Neural cell (in vitro differentiated cells): ENCODE measurements around the gene SDCCAG8. TPM values are rescaled to one million over a fixed set of nuclear protein-coding genes. Genes with fewer than 3 reads are reported as not detected.
A peak's percentile ranks its signal among the peaks of the same experiment; 100 is the strongest.

ENCODE experiments used
- H2AFZ ChIP-seq: fragments of 200-600, 300-800 bp; sonication (generic), shearing (Covaris generic); 2 replicates; pipeline ENCODE4 v1.6.0; 2014; ENCODE audit warnings: low read depth, mild to moderate bottlenecking, antibody characterized with exemption, low read length, moderate library complexity
- H3F3A ChIP-seq: fragments of 200-600 bp; shearing (Covaris generic); 2 replicates; pipeline ENCODE4 v1.6.1; 2016; ENCODE audit warnings: mild to moderate bottlenecking, moderate library complexity, mixed read lengths, antibody characterized with exemption, low read length; ENCODE audit not compliant: insufficient read depth, poor library complexity, severe bottlenecking
- H3K27ac ChIP-seq: fragments of 200-600, 300-800 bp; sonication (generic), shearing (Covaris generic); 2 replicates; pipeline ENCODE4 v1.5.1; 2014; ENCODE audit warnings: mild to moderate bottlenecking, low read length, moderate library complexity
- H3K27me3 ChIP-seq: fragments of 300-800, 200-600 bp; sonication (generic), shearing (Covaris generic); 2 replicates; pipeline ENCODE4 v1.6.0; 2014; ENCODE audit warnings: mild to moderate bottlenecking, low read depth, low read length, moderate library complexity; ENCODE audit not compliant: insufficient read depth
- H3K36me3 ChIP-seq: fragments of 300-800, 200-600 bp; sonication (generic), shearing (Covaris generic); 2 replicates; pipeline ENCODE4 v1.5.1; 2014; ENCODE audit warnings: mild to moderate bottlenecking, antibody characterized with exemption, low read length, moderate library complexity; ENCODE audit not compliant: insufficient read depth
- H3K4me2 ChIP-seq: fragments of 300-800, 200-600 bp; sonication (generic), shearing (Covaris generic); 2 replicates; pipeline ENCODE4 v1.6.0; 2014; ENCODE audit warnings: mild to moderate bottlenecking, low read length
- H3K4me3 ChIP-seq: fragments of 300-800, 200-600 bp; sonication (generic), shearing (Covaris generic); 2 replicates; pipeline ENCODE4 v1.5.1; 2014; ENCODE audit warnings: mild to moderate bottlenecking, low read length, moderate library complexity
- H3K79me2 ChIP-seq: fragments of 200-600 bp; shearing (Covaris generic); replicated peaks from 2 replicates; pipeline ENCODE4 v1.6.0; 2014; ENCODE audit warnings: mild to moderate bottlenecking, low read length, moderate library complexity; ENCODE audit not compliant: insufficient read depth
- H3K9ac ChIP-seq: fragments of 300-800, 200-600 bp; sonication (generic), shearing (Covaris generic); 2 replicates; pipeline ENCODE4 v1.6.1; 2016; ENCODE audit warnings: mild to moderate bottlenecking, low read length, mixed read lengths
- H3K9me2 ChIP-seq: fragments of 200-600 bp; shearing (Covaris generic); 2 replicates; pipeline ENCODE4 v1.6.1; 2016; ENCODE audit warnings: mild to moderate bottlenecking, low read length, mixed read lengths; ENCODE audit not compliant: insufficient read depth
- H3K9me3 ChIP-seq: fragments of 200-600, 300-800 bp; sonication (generic), shearing (Covaris generic); 2 replicates; pipeline ENCODE4 v1.6.1; 2016; ENCODE audit warnings: mild to moderate bottlenecking, mixed run types, low read length, moderate library complexity, mixed read lengths
- H4K20me1 ChIP-seq: fragments of 200-600 bp; shearing (Covaris generic); 2 replicates; pipeline ENCODE4 v1.6.1; 2016; ENCODE audit warnings: mild to moderate bottlenecking, mixed run types; ENCODE audit not compliant: insufficient read depth
- CTCF ChIP-seq: fragments of 450-650 bp; IDR thresholded peaks from 2 replicates; pipeline ENCODE4 v1.5.1; 2014; ENCODE audit warnings: antibody characterized with exemption, mild to moderate bottlenecking, moderate library complexity; ENCODE audit not compliant: poor library complexity, severe bottlenecking
- EP300 ChIP-seq: fragments of 450-650 bp; conservative IDR thresholded peaks from 2 replicates; pipeline ENCODE4 v1.6.1; 2014; ENCODE audit warnings: antibody characterized with exemption, mild to moderate bottlenecking, moderate library complexity; ENCODE audit not compliant: poor library complexity, severe bottlenecking
- EZH2 ChIP-seq: fragments of 200-600, 300-800 bp; shearing (Covaris generic), sonication (generic); IDR thresholded peaks from 2 replicates; pipeline ENCODE4 v1.6.1; 2014; ENCODE audit warnings: antibody characterized with exemption, low read length, borderline replicate concordance, mild to moderate bottlenecking; ENCODE audit not compliant: insufficient read depth, poor library complexity, severe bottlenecking
- MXI1 ChIP-seq: fragments of 450-650 bp; conservative IDR thresholded peaks from 2 replicates; pipeline ENCODE4 v1.6.1; 2014; ENCODE audit warnings: antibody characterized with exemption, mild to moderate bottlenecking; ENCODE audit not compliant: poor library complexity, severe bottlenecking
- POLR2AphosphoS5 ChIP-seq: IDR thresholded peaks from 2 replicates; pipeline ENCODE4 v1.6.1; 2012
- RAD21 ChIP-seq: fragments of 450-650 bp; conservative IDR thresholded peaks from 2 replicates; pipeline ENCODE4 v1.6.1; 2014; ENCODE audit warnings: antibody characterized with exemption, mild to moderate bottlenecking, moderate library complexity
- REST ChIP-seq: IDR thresholded peaks from 2 replicates; pipeline ENCODE4 v1.6.1; 2012; ENCODE audit warnings: borderline replicate concordance
- SMC3 ChIP-seq: fragments of 450-650 bp; conservative IDR thresholded peaks from 2 replicates; pipeline ENCODE4 v1.6.1; 2014; ENCODE audit warnings: antibody characterized with exemption, mild to moderate bottlenecking, moderate library complexity; ENCODE audit not compliant: poor library complexity
- TAF1 ChIP-seq: IDR thresholded peaks from 2 replicates; pipeline ENCODE4 v1.6.1; 2012; ENCODE audit warnings: low read depth
- polyA plus RNA-seq: library from polyadenylated mRNA; depleted of rRNA; stranded (reverse); fragments of >200 nt; gene quantifications from 2 replicates; pipeline ENCODE4 v1.2.3, GENCODE V29; 2014

Gene SDCCAG8
- polyA plus RNA-seq, 1 donor from 2014 or later, result 32.2 TPM

- H3K9me2 ChIP-seq, result no peaks in the 10 kb centered on the region
- H3K79me2 ChIP-seq, result no peaks in the 10 kb centered on the region
- TF ChIP-seq SMC3, result no peak
- TF ChIP-seq TAF1, result no peak
- TF ChIP-seq CTCF, result no peak
- no peak for TF ChIP-seq RAD21
- no peak for TF ChIP-seq POLR2AphosphoS5
- no peak for TF ChIP-seq EP300
- no peak for TF ChIP-seq MXI1
- TF ChIP-seq REST, result no peak
- no peak for TF ChIP-seq EZH2
- H3K36me3 ChIP-seq, result peaks cover 12% of the 10 kb centered on the region
- H3K4me3 ChIP-seq, result no peak overlapping the region
- H3K9ac ChIP-seq, result no peak overlapping the region
- H3K27me3 ChIP-seq, result no peaks in the 10 kb centered on the region
- H2AFZ ChIP-seq, result no peak overlapping the region
- H3F3A ChIP-seq, result no peaks in the 10 kb centered on the region
- no peak overlapping the region for H3K27ac ChIP-seq
- no peaks in the 10 kb centered on the region for H4K20me1 ChIP-seq
- no peaks in the 10 kb centered on the region for H3K9me3 ChIP-seq
- no peak overlapping the region for H3K4me2 ChIP-seq
Measured at GRCh38 chr1:243315893-243316292, 60.1 kb downstream of the SDCCAG8 start.

GRCh38 chr1:243316366-243316989, 60.6 kb downstream of the SDCCAG8 start:
- no peaks in the 10 kb centered on the region for H3K27me3 ChIP-seq
- peak overlapping the region; percentile 45 for H3K4me3 ChIP-seq
- H3K9me3 ChIP-seq, result no peaks in the 10 kb centered on the region
- no peaks in the 10 kb centered on the region for H3K9me2 ChIP-seq
- H3K36me3 ChIP-seq, result peaks cover 12% of the 10 kb centered on the region
- no peaks in the 10 kb centered on the region for H3K79me2 ChIP-seq
- H3K4me2 ChIP-seq, result no peak overlapping the region
- no peak overlapping the region for H3K9ac ChIP-seq
- no peaks in the 10 kb centered on the region for H4K20me1 ChIP-seq
- TF ChIP-seq MXI1 (no peak), SMC3 (no peak), RAD21 (no peak), EP300 (no peak), TAF1 (no peak), POLR2AphosphoS5 (no peak), EZH2 (no peak), CTCF (no peak), REST (no peak)
- H3F3A ChIP-seq, result no peaks in the 10 kb centered on the region
- no peak overlapping the region for H3K27ac ChIP-seq
- no peak overlapping the region for H2AFZ ChIP-seq
